Activated CD8-positive, alpha-beta memory T cell treated with anti-CD3 and anti-CD28 coated beads, Interleukin-2, amount 10 ng/mL, durations not matched to agents 7 days and 5 days (primary cell): ENCODE results near the gene GDPD5. TPM values are rescaled to one million over a fixed set of nuclear protein-coding genes. Genes with fewer than 3 reads are reported as not detected.

Experiments
- ATAC-seq: fragments of 150-1000 bp; cut with Tn5 transposase; one replicate; pipeline ENCODE4 v1.10.0; 2021; ENCODE audit warnings: moderate library complexity
- CTCF ChIA-PET: fragments of 350-600 bp; sonication (Branson Sonifier 250); formaldehyde crosslinking; loops from one replicate; lab custom pipeline; 2021; ENCODE audit warnings: antibody characterized with exemption; lab: Charles Lee
- DNase-seq: peaks from one replicate; pipeline ENCODE4 v3.0.0-alpha.2; 2020
- H3K27ac Mint-ChIP-seq: one replicate; pipeline ENCODE4 v1.8.0; 2021; ENCODE audit warnings: mild to moderate bottlenecking, mixed read lengths
- H3K27me3 Mint-ChIP-seq: one replicate; pipeline ENCODE4 v1.8.0; 2021; ENCODE audit warnings: mixed read lengths
- H3K36me3 Mint-ChIP-seq: one replicate; pipeline ENCODE4 v1.8.0; 2021; ENCODE audit warnings: mild to moderate bottlenecking, mixed read lengths
- H3K4me1 Mint-ChIP-seq: one replicate; pipeline ENCODE4 v1.8.0; 2021; ENCODE audit warnings: mixed read lengths
- H3K4me3 Mint-ChIP-seq: one replicate; pipeline ENCODE4 v1.8.0; 2021; ENCODE audit warnings: mild to moderate bottlenecking, moderate library complexity, mixed read lengths
- H3K9me3 Mint-ChIP-seq: one replicate; pipeline ENCODE4 v1.8.0; 2022; ENCODE audit warnings: low read depth, mixed read lengths
- total RNA-seq, 2 experiments: library from RNA; stranded (reverse); gene quantifications; one replicate each; pipeline ENCODE4 v1.2.3, GENCODE V29; 2021

GDPD5 gene
- total RNA-seq, 2 experiments from 2014 or later = 11.3 to 33.9 TPM

DNA sequence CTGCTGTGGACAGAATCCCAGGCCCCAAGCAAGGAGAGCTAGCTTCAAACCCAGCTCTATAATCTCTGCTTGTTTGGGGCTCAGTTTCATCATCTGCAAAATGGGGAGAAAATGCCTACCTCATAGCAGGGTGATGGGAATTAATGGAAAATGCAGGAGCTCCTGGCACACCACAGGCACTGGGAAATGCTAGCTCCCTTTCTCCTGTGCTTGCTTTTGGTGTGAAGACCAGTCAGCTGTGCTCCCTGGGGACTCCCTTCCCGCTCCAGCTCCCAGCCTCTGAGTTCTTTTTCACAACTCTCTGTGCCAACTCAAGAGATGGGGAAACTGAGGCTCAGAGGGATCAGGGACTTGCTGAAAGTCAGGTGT, 28.1 kb upstream of the GDPD5 start:
- Mint-ChIP-seq H3K4me3 (no peak overlapping the region), H3K27ac (no peak overlapping the region), H3K36me3 (no peaks in the 10 kb centered on the region), H3K27me3 (peaks cover 3% of the 10 kb centered on the region), H3K9me3 (no peaks in the 10 kb centered on the region), H3K4me1 (peaks cover 6% of the 10 kb centered on the region)
- DNase-seq (no peak), ATAC-seq (no peak)
- CTCF ChIA-PET = interaction anchor here (1.0 to 1.6 kb wide), 3 partner anchors 21 to 146 kb away, joined by 3 read pairs; no protein-coding TSS in a partner anchor

GRCh38 chr11:75553182-75553581, 27.4 kb upstream of the GDPD5 start:
- Mint-ChIP-seq H3K27me3 (peaks cover 3% of the 10 kb centered on the region), H3K4me3 (no peak overlapping the region), H3K36me3 (no peaks in the 10 kb centered on the region), H3K4me1 (peaks cover 6% of the 10 kb centered on the region), H3K27ac (no peak overlapping the region), H3K9me3 (no peaks in the 10 kb centered on the region)
- no peak for ATAC-seq
- CTCF ChIA-PET = interaction anchor here (1.2 to 1.6 kb wide), 2 partner anchors 22 to 145 kb away, joined by 3 read pairs; no protein-coding TSS in a partner anchor
- DNase-seq = no peak

GRCh38 chr11:75549370-75549958, 23.7 kb upstream of the GDPD5 start:
- ATAC-seq = no peak
- H3K4me3 Mint-ChIP-seq = no peak overlapping the region
- H3K4me1 Mint-ChIP-seq = peaks cover 8% of the 10 kb centered on the region
- H3K36me3 Mint-ChIP-seq = no peaks in the 10 kb centered on the region
- no peaks in the 10 kb centered on the region for H3K9me3 Mint-ChIP-seq
- no peak for DNase-seq
- peaks cover 11% of the 10 kb centered on the region for H3K27me3 Mint-ChIP-seq
- CTCF ChIA-PET = interaction anchor here (0.8 to 2.6 kb wide), 8 partner anchors 12 to 50 kb away, joined by 3 to 13 read pairs (median 5); no protein-coding TSS in a partner anchor
- no peak overlapping the region for H3K27ac Mint-ChIP-seq

GRCh38 chr11:75548595-75549272, 23.0 kb upstream of the GDPD5 start:
- H3K27me3 Mint-ChIP-seq = peaks cover 11% of the 10 kb centered on the region

GRCh38 chr11:75547617-75548058, 21.9 kb upstream of the GDPD5 start:
- peak; percentile 56 for DNase-seq
- peak; percentile 67 for ATAC-seq
- Mint-ChIP-seq H3K27ac (no peak overlapping the region), H3K4me1 (peaks cover 8% of the 10 kb centered on the region), H3K9me3 (no peaks in the 10 kb centered on the region), H3K36me3 (no peaks in the 10 kb centered on the region), H3K27me3 (peaks cover 11% of the 10 kb centered on the region), H3K4me3 (no peak overlapping the region)
- CTCF ChIA-PET = interaction anchor here (1.0 to 2.6 kb wide), 10 partner anchors 14 to 102 kb away, joined by 3 to 15 read pairs (median 4); partner anchors contain the start of gene SERPINH1

More at GRCh38 chr11:75548595-75549272, 23.0 kb upstream of the GDPD5 start:
- Mint-ChIP-seq H3K27ac (no peak overlapping the region), H3K4me3 (no peak overlapping the region), H3K36me3 (no peaks in the 10 kb centered on the region), H3K4me1 (peaks cover 8% of the 10 kb centered on the region), H3K9me3 (no peaks in the 10 kb centered on the region)
- DNase-seq (no peak), ATAC-seq (no peak)
- CTCF ChIA-PET = interaction anchor here (0.6 to 2.6 kb wide), 11 partner anchors 11 to 67 kb away, joined by 3 to 13 read pairs (median 3); no protein-coding TSS in a partner anchor

- H3K27me3 Mint-ChIP-seq = peaks cover 11% of the 10 kb centered on the region
- H3K9me3 Mint-ChIP-seq = no peaks in the 10 kb centered on the region
- H3K4me3 Mint-ChIP-seq = no peak overlapping the region
- no peaks in the 10 kb centered on the region for H3K36me3 Mint-ChIP-seq
- CTCF ChIA-PET = interaction anchor here (1.0 to 2.6 kb wide), 10 partner anchors 10 to 102 kb away, joined by 3 to 15 read pairs (median 4); partner anchors contain the start of gene SERPINH1
- ATAC-seq (no peak), DNase-seq (no peak)
- H3K27ac Mint-ChIP-seq = no peak overlapping the region
- H3K4me1 Mint-ChIP-seq = peaks cover 8% of the 10 kb centered on the region
These were observed 21.4 kb upstream of the GDPD5 start for GRCh38 chr11:75547177-75547576.

DNA sequence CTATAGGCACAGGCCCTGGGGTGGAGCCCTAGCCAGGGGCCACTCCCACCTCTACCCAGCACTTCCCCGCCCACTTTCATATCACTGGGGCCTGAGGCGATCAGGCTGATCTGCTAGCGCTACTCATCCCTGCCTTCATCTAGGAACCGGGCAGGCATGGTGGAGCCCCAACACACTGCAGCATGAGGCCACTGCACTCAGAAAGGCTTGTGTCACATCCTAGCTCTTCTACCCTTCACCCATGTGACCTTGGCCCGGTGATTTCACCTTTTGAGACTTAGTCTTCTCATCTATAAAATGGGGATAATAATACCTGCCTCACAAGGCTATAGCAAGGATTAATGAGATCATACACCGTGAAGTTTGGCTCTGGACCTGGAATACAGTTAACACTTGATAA, 18.1 kb upstream of the GDPD5 start:
- no peak overlapping the region for H3K4me3 Mint-ChIP-seq
- no peak for DNase-seq
- no peaks in the 10 kb centered on the region for H3K9me3 Mint-ChIP-seq
- H3K27me3 Mint-ChIP-seq = peaks cover 15% of the 10 kb centered on the region
- no peak overlapping the region for H3K27ac Mint-ChIP-seq
- CTCF ChIA-PET = interaction anchor here (0.7 kb wide), 1 partner anchor 22 kb away, joined by 3 read pairs; no protein-coding TSS in a partner anchor
- H3K36me3 Mint-ChIP-seq = no peaks in the 10 kb centered on the region
- peaks cover 2% of the 10 kb centered on the region for H3K4me1 Mint-ChIP-seq
- ATAC-seq = no peak

GRCh38 chr11:75542088-75542438, 16.3 kb upstream of the GDPD5 start:
- DNase-seq = no peak
- peaks cover 22% of the 10 kb centered on the region for H3K27me3 Mint-ChIP-seq
- H3K9me3 Mint-ChIP-seq = no peaks in the 10 kb centered on the region
- no peak for ATAC-seq
- H3K36me3 Mint-ChIP-seq = no peaks in the 10 kb centered on the region
- no peak overlapping the region for H3K4me3 Mint-ChIP-seq
- peaks cover 16% of the 10 kb centered on the region for H3K4me1 Mint-ChIP-seq
- H3K27ac Mint-ChIP-seq = no peak overlapping the region
- CTCF ChIA-PET = interaction anchor here (1.5 kb wide), 1 partner anchor 10 kb away, joined by 3 read pairs; no protein-coding TSS in a partner anchor

GRCh38 chr11:75541193-75542087, 15.7 kb upstream of the GDPD5 start:
- DNase-seq (no peak), ATAC-seq (no peak)
- H3K27me3 Mint-ChIP-seq = peaks cover 19% of the 10 kb centered on the region
- no peak overlapping the region for H3K27ac Mint-ChIP-seq
- no peak overlapping the region for H3K4me3 Mint-ChIP-seq
- CTCF ChIA-PET = no interaction called here
- no peaks in the 10 kb centered on the region for H3K36me3 Mint-ChIP-seq
- H3K9me3 Mint-ChIP-seq = no peaks in the 10 kb centered on the region
- H3K4me1 Mint-ChIP-seq = peaks cover 23% of the 10 kb centered on the region

GRCh38 chr11:75539459-75540334, 14.0 kb upstream of the GDPD5 start:
- CTCF ChIA-PET = interaction anchor here (0.7 to 2.2 kb wide), 2 partner anchors 94 to 262 kb away, joined by 3 to 6 read pairs; no protein-coding TSS in a partner anchor
- peaks cover 10% of the 10 kb centered on the region for H3K27me3 Mint-ChIP-seq
- H3K4me1 Mint-ChIP-seq = peaks cover 39% of the 10 kb centered on the region
- no peak overlapping the region for H3K4me3 Mint-ChIP-seq
- DNase-seq = no peak
- H3K9me3 Mint-ChIP-seq = no peaks in the 10 kb centered on the region
- no peaks in the 10 kb centered on the region for H3K36me3 Mint-ChIP-seq
- ATAC-seq = no peak
- H3K27ac Mint-ChIP-seq = no peak overlapping the region

DNA sequence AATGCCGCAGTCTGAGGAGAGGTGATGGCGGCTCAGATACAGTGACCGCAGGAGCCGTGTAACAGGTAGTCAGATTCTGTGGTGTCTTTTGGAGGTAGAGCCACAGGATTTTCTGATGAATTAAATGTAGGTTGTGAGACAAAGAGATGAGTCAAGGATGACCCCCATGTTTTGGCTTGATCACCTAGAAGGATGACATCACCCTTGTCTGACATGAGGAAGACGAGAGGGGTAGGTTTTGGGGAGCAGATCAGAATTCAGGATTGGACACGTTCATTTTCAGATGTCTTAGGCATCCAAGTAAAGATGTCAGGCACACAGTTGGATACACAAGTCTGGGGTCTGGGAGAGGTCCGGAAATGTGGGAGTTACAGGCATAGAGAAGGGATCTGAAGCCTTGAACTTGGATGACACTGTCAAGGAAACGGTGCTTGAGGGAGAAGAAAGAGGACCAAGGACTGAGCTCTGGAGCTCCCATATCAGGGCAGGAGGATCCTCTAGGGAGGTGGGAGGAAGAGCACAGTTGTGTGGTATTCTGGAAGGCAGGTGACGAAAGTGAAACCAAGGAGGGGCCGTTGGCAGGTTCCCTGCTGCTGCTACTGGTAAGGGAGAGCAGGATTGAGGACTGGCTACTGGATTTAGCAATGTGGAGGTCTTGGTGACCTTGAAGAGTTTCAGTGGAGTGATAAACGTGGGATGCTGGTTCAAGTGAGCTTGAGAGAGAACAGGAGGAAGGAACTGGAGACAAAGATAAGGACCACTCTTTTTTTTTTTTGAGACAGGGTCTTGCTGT, 12.6 kb upstream of the GDPD5 start:
- Mint-ChIP-seq H3K4me1 (peaks cover 49% of the 10 kb centered on the region), H3K4me3 (no peak overlapping the region), H3K36me3 (no peaks in the 10 kb centered on the region), H3K27me3 (peaks cover 10% of the 10 kb centered on the region), H3K9me3 (no peaks in the 10 kb centered on the region), H3K27ac (peak overlapping the region; percentile 1)
- no peak for ATAC-seq
- DNase-seq = no peak
- CTCF ChIA-PET = interaction anchor here (0.7 to 2.2 kb wide), 3 partner anchors 37 to 261 kb away, joined by 3 to 6 read pairs (median 4); no protein-coding TSS in a partner anchor
